Prostate gland (tissue), 2 donors: ENCODE measurements around the gene BNC2. TPM values are rescaled to one million over a fixed set of nuclear protein-coding genes. Genes with fewer than 3 reads are reported as not detected.

Experiments used
- DNase-seq: peaks from one replicate; pipeline ENCODE4 v3.0.0-alpha.2; 2019; ENCODE audit warnings: low spot score
- H3K27ac ChIP-seq, 2 donors: fragments of 200-600 bp; sonication (generic); 2 replicates each; pipeline ENCODE4 v1.5.1; 2017 to 2019
- H3K27me3 ChIP-seq: fragments of 200-600 bp; sonication (generic); replicated peaks from 2 replicates; pipeline ENCODE4 v1.5.1; 2019; ENCODE audit not compliant: insufficient read depth
- H3K36me3 ChIP-seq, 2 donors: fragments of 200-600 bp; sonication (generic); 1 replicate in 1 of 2; 2 replicates in 1 of 2; pipeline versions ENCODE4 v1.5.1 to v1.8.1; 2017 to 2019
- H3K4me1 ChIP-seq: fragments of 200-600 bp; sonication (generic); replicated peaks from 2 replicates; pipeline ENCODE4 v1.5.1; 2019
- H3K4me3 ChIP-seq, 2 donors: fragments of 200-600 bp; sonication (generic); 2 replicates each; pipeline ENCODE4 v1.5.1; 2017 to 2019
- H3K9me3 ChIP-seq: fragments of 200-600 bp; sonication (generic); 2 replicates; pipeline ENCODE4 v1.5.1; 2017
- POLR2A ChIP-seq: fragments of 450-650 bp; IDR thresholded peaks from one replicate; pipeline ENCODE4 v1.6.1; 2016; ENCODE audit warnings: antibody characterized with exemption, mild to moderate bottlenecking
- POLR2AphosphoS5 ChIP-seq: sonication (generic); formaldehyde crosslinking; IDR thresholded peaks from one replicate; pipeline ENCODE4 v1.6.1; 2017; ENCODE audit warnings: antibody characterized with exemption
- WGBS: methylation state at CpG from one replicate; pipeline ENCODE4 v1.1.5; 2018; 5-methylcytosine and 5-hydroxymethylcytosine counted together
- intact Hi-C: fragments of 100-400 bp; cut with DNase I; formaldehyde crosslinking; loops from one replicate; pipeline ENCODE4 v1.14.2; 2022
- total RNA-seq, 2 donors: library from RNA; depleted of rRNA; stranded (reverse); fragments of >200 nt; gene quantifications; one replicate each; pipeline ENCODE4 v1.1.0, GENCODE V29; 2016
- TF ChIP-seq, protein P1 (sequence below), 4 experiments: fragments of 200-600 bp in 2 of 4; fragments of 450-650 bp in 2 of 4; sonication (generic) in 2 of 4; IDR thresholded peaks; 1 replicate in 3 of 4; 2 replicates in 1 of 4; pipeline ENCODE4 v1.5.1; 2016 to 2019; ENCODE audit warnings: antibody characterized with exemption in 4 of 4, mild to moderate bottlenecking in 2 of 4, moderate library complexity in 2 of 4

Gene BNC2
- total RNA-seq, 2 donors from 2014 or later, result 4.9 to 37.2 TPM

DNA sequence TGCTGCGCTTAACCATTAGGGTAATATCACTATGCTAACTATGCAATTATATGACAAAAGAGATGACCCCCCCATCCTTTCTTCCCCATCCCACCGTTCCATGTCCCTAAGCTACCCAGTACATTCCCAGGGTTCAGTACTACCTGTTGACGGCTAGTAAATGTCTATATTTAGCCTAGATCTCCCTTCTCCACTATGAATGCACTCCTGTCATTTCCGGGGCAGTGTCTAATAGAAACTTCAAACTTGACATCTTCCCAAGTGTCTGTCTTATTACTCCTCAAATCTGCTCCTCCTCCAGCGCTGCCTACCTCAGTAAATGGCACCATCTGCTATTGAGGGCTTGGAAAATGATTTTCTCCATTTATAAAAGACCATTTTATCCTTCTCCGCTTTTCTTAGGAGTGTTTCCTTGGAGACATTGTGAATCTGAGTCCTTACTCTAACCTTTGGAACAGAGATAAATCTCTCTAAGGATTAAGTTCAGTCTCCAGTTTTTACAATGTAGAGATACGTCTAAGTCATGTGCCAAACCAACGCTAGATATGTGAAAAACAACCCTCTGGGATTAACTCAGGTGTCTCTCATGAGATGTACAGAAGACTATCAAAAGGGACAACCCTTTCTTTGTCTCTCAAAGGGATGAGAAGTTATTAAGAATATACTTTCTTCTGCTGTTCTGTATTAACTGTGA lies 114.9 kb downstream of the BNC2 start:
- no peaks in the 10 kb centered on the region for H3K27me3 ChIP-seq
- no peaks in the 10 kb centered on the region for H3K36me3 ChIP-seq
- H3K4me3 ChIP-seq, result no peak overlapping the region
- no peaks in the 10 kb centered on the region for H3K9me3 ChIP-seq
- intact Hi-C loops, result no loop called here
- TF ChIP-seq, protein P1, sequence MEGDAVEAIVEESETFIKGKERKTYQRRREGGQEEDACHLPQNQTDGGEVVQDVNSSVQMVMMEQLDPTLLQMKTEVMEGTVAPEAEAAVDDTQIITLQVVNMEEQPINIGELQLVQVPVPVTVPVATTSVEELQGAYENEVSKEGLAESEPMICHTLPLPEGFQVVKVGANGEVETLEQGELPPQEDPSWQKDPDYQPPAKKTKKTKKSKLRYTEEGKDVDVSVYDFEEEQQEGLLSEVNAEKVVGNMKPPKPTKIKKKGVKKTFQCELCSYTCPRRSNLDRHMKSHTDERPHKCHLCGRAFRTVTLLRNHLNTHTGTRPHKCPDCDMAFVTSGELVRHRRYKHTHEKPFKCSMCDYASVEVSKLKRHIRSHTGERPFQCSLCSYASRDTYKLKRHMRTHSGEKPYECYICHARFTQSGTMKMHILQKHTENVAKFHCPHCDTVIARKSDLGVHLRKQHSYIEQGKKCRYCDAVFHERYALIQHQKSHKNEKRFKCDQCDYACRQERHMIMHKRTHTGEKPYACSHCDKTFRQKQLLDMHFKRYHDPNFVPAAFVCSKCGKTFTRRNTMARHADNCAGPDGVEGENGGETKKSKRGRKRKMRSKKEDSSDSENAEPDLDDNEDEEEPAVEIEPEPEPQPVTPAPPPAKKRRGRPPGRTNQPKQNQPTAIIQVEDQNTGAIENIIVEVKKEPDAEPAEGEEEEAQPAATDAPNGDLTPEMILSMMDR (IDR thresholded peaks at IDR 0.05), result no peak
- TF ChIP-seq POLR2A (no peak), POLR2AphosphoS5 (no peak)
- no peak overlapping the region for H3K27ac ChIP-seq
- no peaks in the 10 kb centered on the region for H3K4me1 ChIP-seq
- WGBS, result 81% methylated on average over 8 of the region's 8 CpGs
- DNase-seq, result no peak

DNA sequence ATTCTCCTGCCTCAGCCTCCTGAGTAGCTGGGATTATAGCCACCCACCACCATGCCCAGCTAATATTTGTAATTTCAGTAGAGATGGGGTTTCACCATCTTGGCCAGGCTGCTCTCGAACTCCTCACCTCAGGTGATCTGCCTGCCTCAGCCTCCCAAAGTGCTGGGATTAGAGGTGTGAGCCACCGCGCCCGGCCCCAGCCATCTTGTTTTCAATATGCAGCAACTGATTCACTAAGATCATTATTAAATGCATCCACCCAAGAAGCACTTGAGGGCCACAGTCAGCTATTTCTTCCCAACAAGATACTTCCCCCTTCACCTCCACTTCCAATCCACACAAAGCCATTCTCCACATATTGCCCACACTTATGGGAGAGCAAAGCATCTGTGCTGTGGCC lies 115.8 kb downstream of the BNC2 start:
- intact Hi-C loops, result no loop called here
- no peak for TF ChIP-seq POLR2A
- TF ChIP-seq POLR2AphosphoS5, result no peak
- TF ChIP-seq, protein P1 (IDR thresholded peaks at IDR 0.05), result no peak
- no peaks in the 10 kb centered on the region for H3K27me3 ChIP-seq
- no peak overlapping the region for H3K27ac ChIP-seq
- DNase-seq, result no peak
- no peaks in the 10 kb centered on the region for H3K36me3 ChIP-seq
- H3K4me1 ChIP-seq, result no peaks in the 10 kb centered on the region
- H3K9me3 ChIP-seq, result no peaks in the 10 kb centered on the region
- WGBS, result 96% methylated on average over 4 of the region's 4 CpGs
- no peak overlapping the region for H3K4me3 ChIP-seq

DNA sequence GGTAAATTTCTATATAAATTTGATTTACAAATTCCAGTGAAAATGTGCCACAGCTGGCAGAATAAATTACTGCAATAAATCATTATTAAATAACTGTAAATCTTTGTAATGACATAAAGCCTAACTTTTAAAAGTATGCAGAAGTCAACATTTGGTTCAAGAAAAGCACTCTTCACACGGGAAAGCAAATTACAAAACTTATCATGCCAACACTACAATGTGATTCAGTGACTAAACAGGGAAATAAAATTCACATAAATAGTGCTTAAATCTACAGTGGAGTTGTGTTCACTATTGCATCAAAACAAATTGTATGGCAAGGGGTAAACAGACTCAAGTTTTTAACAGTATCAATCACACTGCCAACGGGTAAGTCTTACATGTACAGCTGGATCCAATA lies 117.2 kb downstream of the BNC2 start:
- Histone ChIP-seq H3K4me3 (no peak overlapping the region), H3K27me3 (no peaks in the 10 kb centered on the region), H3K4me1 (no peaks in the 10 kb centered on the region), H3K27ac (no peak overlapping the region), H3K9me3 (no peaks in the 10 kb centered on the region), H3K36me3 (no peaks in the 10 kb centered on the region)
- WGBS, result 42% methylated on average over 2 of the region's 2 CpGs
- DNase-seq, result no peak
- TF ChIP-seq POLR2A (no peak), POLR2AphosphoS5 (no peak)
- TF ChIP-seq, protein P1 (IDR thresholded peaks at IDR 0.05), result no peak
- intact Hi-C loops, result no loop called here

DNA sequence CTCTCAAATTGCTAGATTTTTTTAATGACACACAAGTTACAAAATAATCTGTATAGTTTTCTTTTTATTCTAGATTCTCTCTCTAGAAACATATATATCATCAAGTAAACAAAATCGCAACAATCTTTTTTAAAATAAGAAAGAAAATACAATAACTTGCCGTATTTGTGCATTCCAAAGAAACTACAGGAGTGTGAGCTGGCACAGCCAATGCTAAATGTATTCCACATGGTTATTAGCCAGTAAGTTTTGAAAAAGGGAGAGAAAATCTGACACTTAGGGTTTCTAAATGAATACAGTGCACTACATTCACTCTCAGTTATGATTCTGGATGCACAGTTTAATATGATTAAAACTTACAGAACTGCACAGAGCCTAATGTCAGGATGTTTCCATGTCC lies 117.9 kb downstream of the BNC2 start:
- H3K27ac ChIP-seq, result no peak overlapping the region
- TF ChIP-seq, protein P1 (IDR thresholded peaks at IDR 0.05), result no peak
- TF ChIP-seq POLR2AphosphoS5 (no peak), POLR2A (no peak)
- no peaks in the 10 kb centered on the region for H3K27me3 ChIP-seq
- no peaks in the 10 kb centered on the region for H3K9me3 ChIP-seq
- intact Hi-C loops, result no loop called here
- 80% methylated on average over 2 of the region's 2 CpGs for WGBS
- no peaks in the 10 kb centered on the region for H3K4me1 ChIP-seq
- no peak overlapping the region for H3K4me3 ChIP-seq
- no peak for DNase-seq
- H3K36me3 ChIP-seq, result no peaks in the 10 kb centered on the region

DNA sequence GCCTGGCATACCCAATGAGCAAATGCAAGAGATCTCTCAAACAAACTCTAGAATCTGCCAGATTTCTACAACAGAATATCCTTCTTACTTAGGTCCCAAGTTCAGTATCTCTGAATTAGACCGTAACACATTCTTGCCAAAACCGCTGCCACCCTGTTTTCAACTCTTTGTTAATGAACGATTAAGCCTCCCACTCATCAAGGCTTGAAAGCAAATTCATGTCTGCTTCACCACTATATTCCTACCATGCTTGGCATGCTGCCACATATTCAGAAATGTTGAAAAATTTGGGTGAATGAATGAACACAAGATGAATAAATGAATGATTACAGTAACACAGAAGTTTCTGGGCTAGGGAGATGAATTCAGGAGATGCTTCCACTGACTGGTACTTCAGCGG lies 119.9 kb downstream of the BNC2 start:
- no peak for DNase-seq
- Histone ChIP-seq H3K4me3 (no peak overlapping the region), H3K27ac (no peak overlapping the region), H3K9me3 (no peaks in the 10 kb centered on the region), H3K27me3 (no peaks in the 10 kb centered on the region), H3K4me1 (no peaks in the 10 kb centered on the region), H3K36me3 (no peaks in the 10 kb centered on the region)
- TF ChIP-seq, protein P1 (IDR thresholded peaks at IDR 0.05), result no peak
- TF ChIP-seq POLR2AphosphoS5 (no peak), POLR2A (no peak)
- intact Hi-C loops, result no loop called here
- 81% methylated on average over 4 of the region's 4 CpGs for WGBS
